ENCODE measurements around the gene VAMP3. TPM values are rescaled to one million over a fixed set of nuclear protein-coding genes. Genes with fewer than 3 reads are reported as not detected.

The VAMP3 gene
- total RNA-seq, 1 donor: 101 TPM

DNA sequence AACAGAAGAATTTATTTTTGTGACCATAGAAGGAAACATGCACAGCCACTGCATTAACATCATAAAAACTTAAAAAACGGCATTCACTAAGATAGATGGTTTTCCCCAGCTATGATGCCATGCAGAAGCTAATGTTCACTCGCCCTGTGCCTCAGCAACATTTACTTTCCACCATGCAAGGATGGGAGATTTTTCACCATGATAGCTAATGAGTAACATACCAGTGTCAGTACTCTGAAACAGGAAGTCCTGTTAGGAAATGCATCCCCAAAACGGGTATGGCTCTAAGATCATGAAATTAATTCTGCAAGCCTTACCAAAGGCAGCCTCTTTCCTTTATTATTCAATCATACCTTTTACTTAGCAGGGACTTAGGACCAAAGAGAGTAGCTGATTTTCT, 17.5 kb upstream of the VAMP3 start:
- H3K36me3 ChIP-seq (ENCODE audit: insufficient read depth, low read length): no peaks in the 10 kb centered on the region
- H3K27me3 ChIP-seq (ENCODE audit: insufficient read depth, low read length): peaks cover 13% of the 10 kb centered on the region
- H3K79me2 ChIP-seq (ENCODE audit: insufficient read depth, low read length): no peaks in the 10 kb centered on the region
- H4K20me1 ChIP-seq (ENCODE audit: insufficient read depth, low read length): no peaks in the 10 kb centered on the region
- H3K4me1 ChIP-seq (ENCODE audit: insufficient read depth, low read length): peaks cover 6% of the 10 kb centered on the region
- no peak overlapping the region for H3K4me2 ChIP-seq (ENCODE audit: insufficient read depth, low read length)
- H3K27ac ChIP-seq (ENCODE audit: low read depth, low read length): no peak overlapping the region
- DNase-seq (ENCODE audit: insufficient read length, low spot score, missing footprints): no peak
- no peak overlapping the region for H2AFZ ChIP-seq (ENCODE audit: low read length)
- TF ChIP-seq, protein P1, sequence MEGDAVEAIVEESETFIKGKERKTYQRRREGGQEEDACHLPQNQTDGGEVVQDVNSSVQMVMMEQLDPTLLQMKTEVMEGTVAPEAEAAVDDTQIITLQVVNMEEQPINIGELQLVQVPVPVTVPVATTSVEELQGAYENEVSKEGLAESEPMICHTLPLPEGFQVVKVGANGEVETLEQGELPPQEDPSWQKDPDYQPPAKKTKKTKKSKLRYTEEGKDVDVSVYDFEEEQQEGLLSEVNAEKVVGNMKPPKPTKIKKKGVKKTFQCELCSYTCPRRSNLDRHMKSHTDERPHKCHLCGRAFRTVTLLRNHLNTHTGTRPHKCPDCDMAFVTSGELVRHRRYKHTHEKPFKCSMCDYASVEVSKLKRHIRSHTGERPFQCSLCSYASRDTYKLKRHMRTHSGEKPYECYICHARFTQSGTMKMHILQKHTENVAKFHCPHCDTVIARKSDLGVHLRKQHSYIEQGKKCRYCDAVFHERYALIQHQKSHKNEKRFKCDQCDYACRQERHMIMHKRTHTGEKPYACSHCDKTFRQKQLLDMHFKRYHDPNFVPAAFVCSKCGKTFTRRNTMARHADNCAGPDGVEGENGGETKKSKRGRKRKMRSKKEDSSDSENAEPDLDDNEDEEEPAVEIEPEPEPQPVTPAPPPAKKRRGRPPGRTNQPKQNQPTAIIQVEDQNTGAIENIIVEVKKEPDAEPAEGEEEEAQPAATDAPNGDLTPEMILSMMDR (IDR thresholded peaks at IDR 0.05; ENCODE audit: extremely low read depth, low read depth, low read length): no peak
- H3K4me3 ChIP-seq (ENCODE audit: insufficient read depth, low read length): no peak overlapping the region
- H3K9me3 ChIP-seq (ENCODE audit: low read depth, low read length): no peaks in the 10 kb centered on the region

DNA sequence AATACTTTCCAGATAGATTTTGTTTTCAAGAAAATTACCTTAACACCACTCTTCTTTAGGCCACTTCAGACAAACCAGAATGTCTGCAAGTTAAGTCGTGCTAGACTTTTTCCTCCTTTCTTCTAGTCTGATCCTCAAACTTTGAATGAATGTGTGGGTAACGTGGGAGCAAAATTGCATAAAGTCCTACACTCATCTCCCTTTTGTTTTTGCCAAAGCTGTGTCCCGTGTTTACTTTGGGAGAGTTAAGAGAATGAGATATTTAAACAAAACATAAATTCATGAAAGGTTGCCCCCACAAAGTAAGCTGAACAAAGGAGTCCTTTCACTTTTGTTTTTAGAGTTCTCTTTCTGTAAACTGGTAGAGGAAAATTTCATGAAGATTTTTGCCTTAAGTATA, 16.9 kb upstream of the VAMP3 start:
- Histone ChIP-seq H3K9me3 (ENCODE audit: low read depth, low read length) (no peaks in the 10 kb centered on the region), H3K36me3 (ENCODE audit: insufficient read depth, low read length) (no peaks in the 10 kb centered on the region), H3K4me3 (ENCODE audit: insufficient read depth, low read length) (no peak overlapping the region), H2AFZ (ENCODE audit: low read length) (no peak overlapping the region), H3K27ac (ENCODE audit: low read depth, low read length) (no peak overlapping the region), H3K27me3 (ENCODE audit: insufficient read depth, low read length) (peaks cover 11% of the 10 kb centered on the region), H3K4me1 (ENCODE audit: insufficient read depth, low read length) (peaks cover 6% of the 10 kb centered on the region), H3K79me2 (ENCODE audit: insufficient read depth, low read length) (no peaks in the 10 kb centered on the region), H4K20me1 (ENCODE audit: insufficient read depth, low read length) (no peaks in the 10 kb centered on the region), H3K4me2 (ENCODE audit: insufficient read depth, low read length) (peak overlapping the region; percentile 9)
- no peak for DNase-seq (ENCODE audit: insufficient read length, low spot score, missing footprints)
- TF ChIP-seq, protein P1 (IDR thresholded peaks at IDR 0.05; ENCODE audit: extremely low read depth, low read depth, low read length): no peak

DNA sequence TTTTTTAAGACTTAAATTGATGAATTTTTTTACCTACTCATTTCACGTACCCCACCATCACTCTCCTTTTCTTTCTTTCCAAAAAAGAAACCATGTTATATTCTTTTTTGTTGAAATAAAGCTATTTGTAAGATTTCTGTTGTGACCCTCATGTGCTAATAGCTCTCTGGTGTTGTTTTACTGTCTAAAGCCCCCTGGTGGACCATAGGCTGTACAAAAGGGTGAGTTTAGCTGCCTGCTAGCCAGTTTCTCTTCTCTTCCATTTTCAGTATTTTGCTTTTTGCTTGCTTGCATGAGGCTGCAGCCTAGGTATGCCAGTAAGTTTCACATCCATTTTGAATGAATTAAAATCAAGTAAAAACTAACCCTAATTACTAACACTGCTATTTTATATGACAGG, 15.6 kb upstream of the VAMP3 start:
- Histone ChIP-seq H3K79me2 (ENCODE audit: insufficient read depth, low read length) (no peaks in the 10 kb centered on the region), H4K20me1 (ENCODE audit: insufficient read depth, low read length) (no peaks in the 10 kb centered on the region), H3K27me3 (ENCODE audit: insufficient read depth, low read length) (peaks cover 9% of the 10 kb centered on the region), H3K36me3 (ENCODE audit: insufficient read depth, low read length) (no peaks in the 10 kb centered on the region), H3K4me2 (ENCODE audit: insufficient read depth, low read length) (no peak overlapping the region), H3K4me3 (ENCODE audit: insufficient read depth, low read length) (no peak overlapping the region), H3K9me3 (ENCODE audit: low read depth, low read length) (no peaks in the 10 kb centered on the region), H2AFZ (ENCODE audit: low read length) (no peak overlapping the region), H3K27ac (ENCODE audit: low read depth, low read length) (no peak overlapping the region), H3K4me1 (ENCODE audit: insufficient read depth, low read length) (peaks cover 6% of the 10 kb centered on the region)
- TF ChIP-seq, protein P1 (IDR thresholded peaks at IDR 0.05; ENCODE audit: extremely low read depth, low read depth, low read length): peak; percentile 42
- no peak for DNase-seq (ENCODE audit: insufficient read length, low spot score, missing footprints)

DNA sequence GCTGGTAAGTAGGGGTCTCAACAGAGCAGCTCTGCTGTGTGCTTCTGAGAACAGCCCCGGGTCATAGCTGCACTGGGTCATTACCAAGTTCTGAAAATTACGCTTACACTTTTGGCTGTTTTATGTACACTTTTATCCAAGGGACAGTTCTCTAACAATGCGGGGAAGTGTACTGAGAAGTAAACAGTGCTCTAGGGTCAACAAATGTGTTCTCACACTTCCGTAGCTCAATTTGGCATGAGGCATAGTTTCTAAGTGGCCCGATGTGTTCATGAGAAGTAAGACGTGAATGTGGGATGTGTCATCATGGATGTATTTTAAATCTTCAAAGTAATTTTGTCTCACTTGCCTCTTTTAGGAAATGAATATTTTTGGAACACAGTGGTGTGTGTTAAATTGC, 10.9 kb upstream of the VAMP3 start:
- Histone ChIP-seq H3K36me3 (ENCODE audit: insufficient read depth, low read length) (no peaks in the 10 kb centered on the region), H3K27ac (ENCODE audit: low read depth, low read length) (no peak overlapping the region), H2AFZ (ENCODE audit: low read length) (no peak overlapping the region), H3K4me2 (ENCODE audit: insufficient read depth, low read length) (no peak overlapping the region), H4K20me1 (ENCODE audit: insufficient read depth, low read length) (no peaks in the 10 kb centered on the region), H3K9me3 (ENCODE audit: low read depth, low read length) (no peaks in the 10 kb centered on the region), H3K4me3 (ENCODE audit: insufficient read depth, low read length) (no peak overlapping the region), H3K79me2 (ENCODE audit: insufficient read depth, low read length) (no peaks in the 10 kb centered on the region), H3K4me1 (ENCODE audit: insufficient read depth, low read length) (no peaks in the 10 kb centered on the region), H3K27me3 (ENCODE audit: insufficient read depth, low read length) (peaks cover 4% of the 10 kb centered on the region)
- DNase-seq (ENCODE audit: insufficient read length, low spot score, missing footprints): no peak
- TF ChIP-seq, protein P1 (IDR thresholded peaks at IDR 0.05; ENCODE audit: extremely low read depth, low read depth, low read length): no peak
